Measurements from ENCODE around the gene SIRT4. TPM values are rescaled to one million over a fixed set of nuclear protein-coding genes. Genes with fewer than 3 reads are reported as not detected.
A peak's percentile ranks its signal among the peaks of the same experiment; 100 is the strongest.

Gene SIRT4
- total and polyA plus RNA-seq, 10 of the 15 experiments (the other 5 are each of a cell fraction or from before 2014, with no cell fraction given) = 0.19 to 0.98 (median 0.44) TPM

DNA sequence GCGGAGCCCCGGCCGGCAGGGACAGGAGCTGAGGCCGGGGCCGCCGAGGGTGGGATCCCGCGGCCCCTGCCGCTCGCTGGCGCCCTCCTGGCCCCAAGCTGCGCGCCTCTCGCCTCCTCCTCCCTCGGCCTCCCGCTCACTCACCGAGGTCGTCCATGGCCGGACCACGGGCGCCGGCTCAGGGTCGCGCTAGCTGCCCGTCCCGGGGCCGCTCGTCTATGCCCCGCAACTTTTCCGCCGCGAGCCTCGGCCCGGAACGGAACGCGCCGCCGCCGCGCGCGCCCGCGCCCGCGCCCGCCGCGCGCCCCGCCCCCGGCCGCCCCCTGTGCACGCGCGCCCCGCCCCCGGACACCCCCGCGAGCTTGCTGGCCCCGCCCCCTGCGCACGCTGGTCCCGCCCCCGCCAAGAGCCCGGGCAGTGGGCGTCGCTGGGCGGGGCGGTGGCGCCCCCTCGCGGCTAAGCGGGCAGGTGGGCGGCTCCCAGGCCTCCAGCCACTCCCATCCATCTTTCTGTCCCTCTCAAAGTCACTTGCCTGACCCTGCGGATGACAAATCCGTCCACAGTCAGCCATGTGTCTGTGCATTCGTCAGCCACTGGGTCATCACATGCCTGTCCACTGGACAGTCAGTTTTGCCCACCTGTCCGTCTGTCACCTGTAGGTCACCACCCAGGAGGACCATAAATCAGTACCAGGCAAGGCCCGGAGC, 36.5 kb upstream of the SIRT4 start, which contains the start of gene PXN (continued):
- TF ChIP-seq BRCA1 (IDR thresholded peaks at IDR 0.05; ENCODE audit: low read depth, low read length) (no peak), STAT1 (conservative IDR thresholded peaks at IDR 0.05) (no peak), NR2C2 (IDR thresholded peaks at IDR 0.05; ENCODE audit: borderline replicate concordance, control insufficient read depth, insufficient read length, low read depth) (no peak), BACH1 (IDR thresholded peaks at IDR 0.05; ENCODE audit: borderline replicate concordance) (no peak), NFYA (IDR thresholded peaks at IDR 0.05; ENCODE audit: borderline replicate concordance, low read depth, low read length) (no peak), HCFC1 (IDR thresholded peaks at IDR 0.05; ENCODE audit: low read length) (no peak), MEF2B (IDR thresholded peaks at IDR 0.05; ENCODE audit: partially characterized antibody, poor library complexity, severe bottlenecking) (no peak), EGR1 (IDR thresholded peaks at IDR 0.05; ENCODE audit: borderline replicate concordance in 1 of 2, low read depth in 2 of 2, low read length in 2 of 2) (peak in 1 of 2 experiments; percentile 94; a peak in 2 of 3 replicates), NFYB (IDR thresholded peaks at IDR 0.05; ENCODE audit: insufficient read depth, low read depth, low read length) (no peak), POLR2AphosphoS5 (IDR thresholded peaks at IDR 0.05; ENCODE audit: low read length) (no peak), HDAC6 (IDR thresholded peaks at IDR 0.05; ENCODE audit: unreplicated experiment) (no peak)
- TF ChIP-seq, protein P1, sequence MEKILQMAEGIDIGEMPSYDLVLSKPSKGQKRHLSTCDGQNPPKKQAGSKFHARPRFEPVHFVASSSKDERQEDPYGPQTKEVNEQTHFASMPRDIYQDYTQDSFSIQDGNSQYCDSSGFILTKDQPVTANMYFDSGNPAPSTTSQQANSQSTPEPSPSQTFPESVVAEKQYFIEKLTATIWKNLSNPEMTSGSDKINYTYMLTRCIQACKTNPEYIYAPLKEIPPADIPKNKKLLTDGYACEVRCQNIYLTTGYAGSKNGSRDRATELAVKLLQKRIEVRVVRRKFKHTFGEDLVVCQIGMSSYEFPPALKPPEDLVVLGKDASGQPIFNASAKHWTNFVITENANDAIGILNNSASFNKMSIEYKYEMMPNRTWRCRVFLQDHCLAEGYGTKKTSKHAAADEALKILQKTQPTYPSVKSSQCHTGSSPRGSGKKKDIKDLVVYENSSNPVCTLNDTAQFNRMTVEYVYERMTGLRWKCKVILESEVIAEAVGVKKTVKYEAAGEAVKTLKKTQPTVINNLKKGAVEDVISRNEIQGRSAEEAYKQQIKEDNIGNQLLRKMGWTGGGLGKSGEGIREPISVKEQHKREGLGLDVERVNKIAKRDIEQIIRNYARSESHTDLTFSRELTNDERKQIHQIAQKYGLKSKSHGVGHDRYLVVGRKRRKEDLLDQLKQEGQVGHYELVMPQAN (conservative IDR thresholded peaks at IDR 0.05) = no peak
- TF ChIP-seq, protein P2, sequence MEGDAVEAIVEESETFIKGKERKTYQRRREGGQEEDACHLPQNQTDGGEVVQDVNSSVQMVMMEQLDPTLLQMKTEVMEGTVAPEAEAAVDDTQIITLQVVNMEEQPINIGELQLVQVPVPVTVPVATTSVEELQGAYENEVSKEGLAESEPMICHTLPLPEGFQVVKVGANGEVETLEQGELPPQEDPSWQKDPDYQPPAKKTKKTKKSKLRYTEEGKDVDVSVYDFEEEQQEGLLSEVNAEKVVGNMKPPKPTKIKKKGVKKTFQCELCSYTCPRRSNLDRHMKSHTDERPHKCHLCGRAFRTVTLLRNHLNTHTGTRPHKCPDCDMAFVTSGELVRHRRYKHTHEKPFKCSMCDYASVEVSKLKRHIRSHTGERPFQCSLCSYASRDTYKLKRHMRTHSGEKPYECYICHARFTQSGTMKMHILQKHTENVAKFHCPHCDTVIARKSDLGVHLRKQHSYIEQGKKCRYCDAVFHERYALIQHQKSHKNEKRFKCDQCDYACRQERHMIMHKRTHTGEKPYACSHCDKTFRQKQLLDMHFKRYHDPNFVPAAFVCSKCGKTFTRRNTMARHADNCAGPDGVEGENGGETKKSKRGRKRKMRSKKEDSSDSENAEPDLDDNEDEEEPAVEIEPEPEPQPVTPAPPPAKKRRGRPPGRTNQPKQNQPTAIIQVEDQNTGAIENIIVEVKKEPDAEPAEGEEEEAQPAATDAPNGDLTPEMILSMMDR (IDR thresholded peaks at IDR 0.05 in 2 of 3, conservative IDR thresholded peaks at IDR 0.05 in 1 of 3; ENCODE audit: control insufficient read depth in 2 of 3, extremely low read depth in 1 of 3, insufficient read depth in 1 of 3, low read depth in 3 of 3, low read length in 3 of 3) = peak; percentile 67 to 87 (median 74)
- TF ChIP-seq, protein P3, sequence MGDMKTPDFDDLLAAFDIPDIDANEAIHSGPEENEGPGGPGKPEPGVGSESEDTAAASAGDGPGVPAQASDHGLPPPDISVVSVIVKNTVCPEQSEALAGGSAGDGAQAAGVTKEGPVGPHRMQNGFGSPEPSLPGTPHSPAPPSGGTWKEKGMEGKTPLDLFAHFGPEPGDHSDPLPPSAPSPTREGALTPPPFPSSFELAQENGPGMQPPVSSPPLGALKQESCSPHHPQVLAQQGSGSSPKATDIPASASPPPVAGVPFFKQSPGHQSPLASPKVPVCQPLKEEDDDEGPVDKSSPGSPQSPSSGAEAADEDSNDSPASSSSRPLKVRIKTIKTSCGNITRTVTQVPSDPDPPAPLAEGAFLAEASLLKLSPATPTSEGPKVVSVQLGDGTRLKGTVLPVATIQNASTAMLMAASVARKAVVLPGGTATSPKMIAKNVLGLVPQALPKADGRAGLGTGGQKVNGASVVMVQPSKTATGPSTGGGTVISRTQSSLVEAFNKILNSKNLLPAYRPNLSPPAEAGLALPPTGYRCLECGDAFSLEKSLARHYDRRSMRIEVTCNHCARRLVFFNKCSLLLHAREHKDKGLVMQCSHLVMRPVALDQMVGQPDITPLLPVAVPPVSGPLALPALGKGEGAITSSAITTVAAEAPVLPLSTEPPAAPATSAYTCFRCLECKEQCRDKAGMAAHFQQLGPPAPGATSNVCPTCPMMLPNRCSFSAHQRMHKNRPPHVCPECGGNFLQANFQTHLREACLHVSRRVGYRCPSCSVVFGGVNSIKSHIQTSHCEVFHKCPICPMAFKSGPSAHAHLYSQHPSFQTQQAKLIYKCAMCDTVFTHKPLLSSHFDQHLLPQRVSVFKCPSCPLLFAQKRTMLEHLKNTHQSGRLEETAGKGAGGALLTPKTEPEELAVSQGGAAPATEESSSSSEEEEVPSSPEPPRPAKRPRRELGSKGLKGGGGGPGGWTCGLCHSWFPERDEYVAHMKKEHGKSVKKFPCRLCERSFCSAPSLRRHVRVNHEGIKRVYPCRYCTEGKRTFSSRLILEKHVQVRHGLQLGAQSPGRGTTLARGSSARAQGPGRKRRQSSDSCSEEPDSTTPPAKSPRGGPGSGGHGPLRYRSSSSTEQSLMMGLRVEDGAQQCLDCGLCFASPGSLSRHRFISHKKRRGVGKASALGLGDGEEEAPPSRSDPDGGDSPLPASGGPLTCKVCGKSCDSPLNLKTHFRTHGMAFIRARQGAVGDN (IDR thresholded peaks at IDR 0.05) = no peak
- TF ChIP-seq, protein P4, sequence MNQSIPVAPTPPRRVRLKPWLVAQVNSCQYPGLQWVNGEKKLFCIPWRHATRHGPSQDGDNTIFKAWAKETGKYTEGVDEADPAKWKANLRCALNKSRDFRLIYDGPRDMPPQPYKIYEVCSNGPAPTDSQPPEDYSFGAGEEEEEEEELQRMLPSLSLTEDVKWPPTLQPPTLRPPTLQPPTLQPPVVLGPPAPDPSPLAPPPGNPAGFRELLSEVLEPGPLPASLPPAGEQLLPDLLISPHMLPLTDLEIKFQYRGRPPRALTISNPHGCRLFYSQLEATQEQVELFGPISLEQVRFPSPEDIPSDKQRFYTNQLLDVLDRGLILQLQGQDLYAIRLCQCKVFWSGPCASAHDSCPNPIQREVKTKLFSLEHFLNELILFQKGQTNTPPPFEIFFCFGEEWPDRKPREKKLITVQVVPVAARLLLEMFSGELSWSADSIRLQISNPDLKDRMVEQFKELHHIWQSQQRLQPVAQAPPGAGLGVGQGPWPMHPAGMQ (IDR thresholded peaks at IDR 0.05; ENCODE audit: borderline replicate concordance) = no peak
- TF ChIP-seq, protein P5, sequence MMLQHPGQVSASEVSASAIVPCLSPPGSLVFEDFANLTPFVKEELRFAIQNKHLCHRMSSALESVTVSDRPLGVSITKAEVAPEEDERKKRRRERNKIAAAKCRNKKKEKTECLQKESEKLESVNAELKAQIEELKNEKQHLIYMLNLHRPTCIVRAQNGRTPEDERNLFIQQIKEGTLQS (IDR thresholded peaks at IDR 0.05; ENCODE audit: borderline replicate concordance, extremely low read depth, low read depth, low read length) = no peak

All from GM12878 (cell line).